ENCODE results near the gene LIPC.
A peak's percentile ranks its signal among the peaks of the same experiment; 100 is the strongest.

The LIPC gene

DNA sequence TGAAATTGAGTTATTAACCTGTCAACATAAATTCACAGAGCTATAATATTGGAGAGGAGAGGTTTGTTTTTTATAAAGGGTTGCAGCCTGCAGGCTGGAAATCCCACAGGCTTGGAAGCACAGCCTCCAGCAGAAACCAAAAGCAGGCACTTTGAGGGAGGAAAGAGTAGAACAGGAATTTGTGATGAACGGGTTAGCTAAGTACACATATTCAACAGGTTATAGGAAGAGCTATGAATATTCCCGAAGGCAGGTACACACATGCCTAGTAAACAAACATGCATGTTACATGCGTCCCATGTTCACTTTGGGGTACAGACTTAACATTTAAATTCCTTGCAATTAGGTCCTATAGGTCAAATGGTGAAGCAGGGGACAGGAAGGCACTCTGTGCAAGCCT, 25.9 kb upstream of the LIPC start:
- no peak for DNase-seq (ENCODE audit: extremely low read depth in 1 of 2, low read depth in 1 of 2)

DNA sequence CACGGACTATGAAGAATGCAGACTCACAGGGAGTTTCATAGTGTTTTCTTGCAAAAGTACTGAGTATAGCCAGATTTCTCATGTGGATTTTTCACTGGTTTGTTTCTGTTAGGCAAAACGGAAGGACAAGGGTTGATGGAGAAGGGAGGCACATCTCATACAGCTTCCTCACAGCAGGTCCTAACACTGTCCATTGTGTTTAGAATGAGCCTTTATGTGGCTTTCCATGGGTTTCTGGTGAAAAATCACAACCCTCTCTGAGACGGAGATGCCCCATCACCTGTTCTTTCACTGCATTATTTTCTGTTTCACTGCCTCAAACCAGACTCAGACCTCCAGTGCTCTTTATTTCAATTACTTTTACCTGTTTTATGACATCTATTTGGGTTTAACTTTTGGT, 25.0 kb upstream of the LIPC start:
- no peak for DNase-seq (ENCODE audit: extremely low read depth in 1 of 2, low read depth in 1 of 2)

DNA sequence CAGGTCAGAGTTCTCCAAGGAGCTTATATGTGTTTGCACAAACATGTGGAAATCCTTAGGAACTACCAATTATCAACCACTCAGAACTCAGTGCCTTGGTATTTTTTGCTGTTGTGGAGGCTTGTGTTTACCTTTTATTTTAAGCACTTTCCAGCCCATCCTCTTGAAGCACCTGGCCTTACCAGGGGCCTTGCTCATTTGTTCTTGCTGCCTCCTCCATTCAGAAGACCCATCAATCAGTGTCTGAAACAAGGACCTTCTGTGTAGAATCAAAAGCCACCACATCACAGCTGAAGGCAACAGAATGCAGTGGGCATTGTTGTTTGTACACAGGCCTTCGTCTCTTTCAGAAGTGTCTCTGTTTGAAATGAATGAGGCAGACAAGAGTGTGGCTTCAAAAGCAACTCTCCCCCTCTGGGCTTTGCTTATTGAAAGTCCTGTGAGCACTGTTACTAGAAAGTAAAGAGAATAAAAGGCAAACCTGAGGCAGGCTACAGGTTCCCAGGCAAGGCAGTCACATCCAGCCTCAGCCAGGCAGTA, 24.5 kb upstream of the LIPC start:
- DNase-seq (ENCODE audit: extremely low read depth in 1 of 2, low read depth in 1 of 2) = no peak

DNA sequence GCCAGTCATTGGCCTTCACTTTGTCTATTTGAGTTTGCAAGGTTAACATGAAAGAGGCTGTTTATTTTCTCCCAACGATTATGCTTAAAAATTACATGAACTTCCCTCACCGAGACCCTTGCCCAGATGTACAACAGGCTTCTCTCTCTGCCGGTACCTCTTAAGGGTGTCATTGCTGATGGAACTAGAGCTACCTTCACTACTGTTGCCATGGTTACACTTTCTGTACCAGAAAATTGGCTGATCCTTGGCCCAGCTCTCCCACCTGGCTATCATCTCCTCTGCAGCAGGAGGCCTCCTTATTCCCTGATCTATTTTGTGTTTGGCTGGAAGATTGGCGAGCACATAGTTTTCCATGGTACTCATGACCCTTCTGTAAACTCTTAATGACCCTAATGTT, 24.0 kb upstream of the LIPC start:
- DNase-seq (ENCODE audit: extremely low read depth in 1 of 2, low read depth in 1 of 2) = no peak

DNA sequence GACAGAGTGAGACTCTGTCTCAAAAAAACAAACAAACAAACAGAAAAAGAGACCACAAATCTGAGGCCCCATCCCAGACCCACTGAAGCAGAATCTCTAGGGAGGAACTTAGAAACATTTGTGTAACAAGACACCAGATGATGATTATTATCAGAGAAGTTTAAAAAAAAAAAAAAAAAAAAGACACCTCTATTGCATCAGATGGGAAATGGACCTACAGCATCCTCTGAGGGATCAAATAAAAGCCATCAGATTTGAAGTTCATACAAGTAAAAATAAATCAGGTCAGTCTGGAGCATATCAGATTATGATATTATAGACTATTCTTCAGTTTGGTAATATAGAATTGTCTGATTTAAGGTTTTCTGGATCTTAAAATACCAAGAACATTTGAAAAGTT, 21.9 kb upstream of the LIPC start:
- DNase-seq (ENCODE audit: extremely low read depth in 1 of 2, low read depth in 1 of 2) = no peak

DNA sequence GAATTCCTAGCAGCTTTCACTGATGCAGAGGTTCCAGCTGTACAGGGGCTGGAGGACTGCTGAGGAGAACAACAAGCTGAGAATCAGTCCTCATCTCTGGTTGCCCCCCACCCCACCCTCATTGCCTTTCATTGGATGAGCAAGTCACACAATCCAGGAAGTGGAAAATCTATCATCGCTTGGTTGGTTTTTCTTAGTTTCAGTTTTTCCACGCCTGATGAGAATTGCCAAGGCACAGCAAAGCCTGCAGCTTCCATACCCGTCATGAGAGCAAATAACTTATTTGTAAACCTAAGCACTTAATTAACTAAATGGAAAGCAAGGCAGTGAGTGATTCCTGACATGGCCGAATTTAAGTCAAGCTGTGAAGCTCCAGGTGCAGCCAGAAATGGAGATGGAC, 21.4 kb upstream of the LIPC start:
- peak; percentile 13 to 33 for DNase-seq (ENCODE audit: extremely low read depth in 1 of 2, low read depth in 1 of 2)

DNA sequence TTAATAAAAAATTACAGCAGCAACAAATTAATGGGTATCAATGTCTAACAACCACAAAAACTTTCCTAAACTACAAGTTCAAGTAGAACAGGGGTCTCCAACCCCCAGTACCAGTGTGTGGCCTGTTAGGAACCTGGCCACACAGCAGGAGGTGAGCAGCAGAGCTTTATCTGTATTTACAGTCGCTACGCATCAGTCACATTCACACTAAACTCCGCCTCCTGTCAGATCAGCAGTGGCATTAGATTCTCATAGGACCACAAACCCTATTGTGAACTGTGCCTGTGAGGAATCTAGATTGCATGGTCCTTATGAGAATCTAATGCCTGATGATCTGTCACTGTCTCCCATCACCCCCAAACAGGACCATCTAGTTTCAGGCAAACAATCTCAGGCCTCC, 18.5 kb upstream of the LIPC start:
- DNase-seq (ENCODE audit: extremely low read depth in 1 of 2, low read depth in 1 of 2) = no peak

DNA sequence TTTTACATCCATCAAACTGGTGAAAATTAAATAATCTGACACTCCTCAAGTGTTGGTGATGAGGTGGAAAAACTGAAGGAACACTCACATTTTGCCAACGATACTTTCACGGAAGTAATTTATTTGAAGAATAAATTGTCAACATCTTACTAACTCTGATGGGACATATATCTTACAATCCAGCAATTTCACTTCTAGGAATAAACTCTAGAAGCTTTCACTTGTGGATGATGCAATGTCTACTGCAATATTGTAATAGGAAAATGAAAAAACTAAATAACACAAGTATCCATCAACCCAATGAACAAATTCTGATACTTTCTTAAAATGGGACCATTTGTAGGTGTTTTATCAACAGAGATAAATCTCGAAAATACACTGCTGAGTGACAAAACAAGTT, 16.2 kb upstream of the LIPC start:
- no peak for DNase-seq (ENCODE audit: extremely low read depth in 1 of 2, low read depth in 1 of 2)

DNA sequence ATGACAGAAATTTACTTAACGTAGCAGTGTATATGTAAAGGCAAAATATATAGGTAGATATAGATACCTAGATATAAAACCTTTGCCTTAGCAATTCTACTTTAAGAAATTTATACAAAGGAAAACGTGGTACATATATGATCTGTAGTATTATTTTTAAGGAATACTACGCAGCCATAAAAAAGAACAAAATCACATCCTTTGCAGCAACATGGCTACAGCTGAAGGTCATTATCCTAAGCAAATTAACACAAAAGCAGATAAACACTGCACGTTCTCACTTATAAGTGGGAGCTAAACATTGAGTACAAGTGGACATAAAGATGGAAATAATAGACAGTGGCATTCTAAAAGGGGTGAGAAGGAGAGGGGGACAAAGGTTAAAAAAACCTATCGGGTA, 14.8 kb upstream of the LIPC start:
- DNase-seq (ENCODE audit: extremely low read depth in 1 of 2, low read depth in 1 of 2) = no peak

DNA sequence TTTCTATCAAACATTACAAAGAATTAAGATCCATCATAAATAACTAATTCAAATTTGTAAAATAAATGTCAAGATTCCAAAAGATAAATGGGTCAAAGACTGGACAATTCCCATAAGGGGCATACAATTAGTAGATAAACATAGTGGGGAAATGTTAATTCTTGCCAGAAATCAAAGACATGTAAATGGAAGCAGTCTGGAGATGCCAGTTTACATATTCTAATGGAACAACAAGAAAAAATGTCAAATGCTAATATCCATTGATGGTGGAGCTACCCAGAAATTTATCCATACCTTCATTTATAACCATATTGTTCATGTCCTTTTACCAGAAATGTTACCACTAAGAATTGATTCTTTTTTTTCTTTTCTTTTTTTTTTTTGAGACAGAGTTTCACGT, 13.7 kb upstream of the LIPC start:
- no peak for DNase-seq (ENCODE audit: extremely low read depth in 1 of 2, low read depth in 1 of 2)

DNA sequence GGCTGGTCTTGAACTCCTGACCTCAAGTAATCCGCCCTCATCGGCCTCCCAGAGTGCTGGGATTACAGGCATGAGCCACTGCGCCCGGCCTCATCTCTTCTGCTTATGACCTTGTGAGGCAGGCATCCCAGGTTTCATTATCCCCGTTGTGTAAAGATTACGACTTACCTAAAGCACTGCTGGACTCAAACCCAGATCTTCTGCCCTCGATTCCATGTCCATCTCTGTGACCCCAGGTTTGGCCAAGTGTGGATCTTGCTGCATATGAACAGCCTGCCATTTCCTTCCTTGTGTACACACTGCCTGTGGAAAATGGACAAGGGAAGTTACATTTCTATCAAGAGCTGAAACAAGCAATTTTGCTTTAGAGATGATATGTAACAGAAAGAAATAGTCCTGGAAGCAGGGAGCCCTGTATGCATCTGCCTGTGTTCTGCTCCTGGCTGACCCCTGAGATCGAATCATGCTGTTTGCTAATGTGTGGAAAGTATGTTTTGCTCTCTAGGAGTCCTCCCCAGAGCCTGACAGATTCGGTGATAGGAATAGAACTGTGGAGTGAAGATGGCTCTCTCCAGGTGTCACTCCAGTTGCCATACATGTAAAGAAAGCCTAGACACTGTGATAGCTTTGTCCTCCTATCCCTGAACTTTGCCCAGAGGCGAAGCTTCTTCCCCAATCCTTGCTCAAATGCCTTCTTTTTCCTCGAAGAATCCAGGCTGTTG, 11.8 kb upstream of the LIPC start:
- no peak for DNase-seq (ENCODE audit: extremely low read depth in 1 of 2, low read depth in 1 of 2)

DNA sequence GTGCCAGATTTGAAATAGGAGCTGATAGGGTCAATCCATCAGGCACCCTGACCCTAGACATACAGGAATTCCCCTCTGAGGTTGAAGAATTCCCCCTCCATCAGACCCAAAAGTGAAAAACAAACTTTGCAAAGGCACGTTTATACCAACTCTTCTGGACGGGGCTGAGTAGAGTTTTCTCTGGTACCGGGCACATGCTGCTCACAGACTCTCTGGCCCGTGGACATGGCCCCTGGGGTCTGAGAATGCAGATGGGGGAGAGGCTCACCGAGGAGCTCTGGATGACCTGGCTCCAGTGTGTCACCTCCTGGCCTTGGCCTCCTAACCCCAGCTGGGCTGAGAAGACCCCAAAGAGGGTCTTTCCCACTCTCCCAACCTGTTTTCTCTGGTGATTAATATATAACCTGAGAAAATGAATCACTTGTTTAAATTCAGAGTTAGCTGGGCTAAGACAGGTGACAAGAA, 11.2 kb upstream of the LIPC start:
- no peak for DNase-seq (ENCODE audit: extremely low read depth in 1 of 2, low read depth in 1 of 2)

DNA sequence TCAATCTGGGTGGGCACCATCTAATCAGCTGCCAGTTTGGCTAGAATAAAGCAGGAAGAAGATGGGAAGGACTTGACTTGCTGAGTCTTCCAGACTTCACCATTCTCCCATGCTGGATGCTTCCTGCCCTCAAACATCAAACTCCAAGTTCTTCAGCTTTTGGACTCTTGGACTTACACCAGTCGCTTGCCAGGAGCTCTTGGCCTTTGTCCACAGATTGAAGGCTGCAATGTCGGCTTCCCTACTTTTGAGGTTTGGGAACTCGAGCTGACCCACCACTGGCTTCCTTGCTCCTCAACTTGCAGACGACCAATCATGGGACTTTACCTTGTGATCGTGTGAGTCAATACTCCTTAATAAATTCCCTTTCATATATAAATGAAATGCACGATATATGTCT, 8.6 kb upstream of the LIPC start:
- no peak for DNase-seq (ENCODE audit: extremely low read depth in 1 of 2, low read depth in 1 of 2)

DNA sequence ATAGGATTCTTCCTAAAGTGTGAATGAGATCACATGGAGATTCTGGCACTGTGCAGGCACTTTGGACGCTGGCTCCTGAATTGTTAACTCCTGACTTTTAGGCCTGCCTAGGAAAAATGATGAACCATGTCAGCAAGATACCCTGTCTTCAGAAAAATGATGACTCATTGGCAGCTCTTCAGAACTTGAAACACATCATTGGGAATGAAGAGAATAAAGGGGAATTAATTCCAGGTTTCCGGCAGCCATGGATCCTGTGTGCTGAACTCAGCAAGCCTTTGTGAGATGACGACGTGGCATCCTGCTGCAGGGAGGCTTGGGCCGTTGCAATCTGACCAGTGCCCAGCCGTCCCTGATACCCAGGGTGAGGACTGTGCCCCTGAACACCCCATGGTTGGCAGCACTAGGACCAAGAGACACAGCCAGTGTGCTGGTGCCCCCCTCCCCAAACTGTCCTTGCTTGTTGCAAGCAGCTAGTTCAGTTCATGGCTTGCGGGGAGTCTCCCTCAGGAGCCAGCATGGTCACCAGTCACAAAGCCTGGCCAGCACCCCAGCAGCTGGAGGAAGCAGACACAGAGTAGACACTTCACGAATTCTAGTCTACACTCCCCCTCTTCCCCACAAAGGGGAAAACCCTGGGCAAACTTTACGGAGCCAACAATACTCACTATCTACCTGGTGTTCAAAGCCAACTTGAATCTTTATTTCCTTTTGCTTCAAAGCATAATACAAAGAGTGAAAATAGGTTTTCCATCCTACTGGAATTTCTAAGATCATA, 7.8 kb upstream of the LIPC start:
- DNase-seq (ENCODE audit: extremely low read depth in 1 of 2, low read depth in 1 of 2) = no peak

DNA sequence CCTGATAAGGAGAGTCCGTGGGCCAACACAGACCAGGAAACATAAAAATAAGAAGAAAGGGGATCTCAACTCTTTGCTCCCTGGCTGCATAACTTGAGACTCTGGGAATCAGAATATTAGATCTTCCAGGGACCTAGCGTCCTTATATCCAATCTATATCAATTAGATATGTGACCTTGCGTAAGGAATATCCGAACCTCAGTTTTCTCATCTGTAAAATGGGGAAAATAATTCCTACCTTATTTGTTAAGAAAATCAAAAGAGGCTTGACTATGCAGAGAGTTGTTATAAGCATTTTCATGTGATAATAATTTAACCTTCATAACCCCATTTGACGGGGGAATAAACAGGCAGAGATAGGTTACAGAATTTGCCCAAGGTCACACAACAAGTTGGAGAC, 7.1 kb upstream of the LIPC start:
- no peak for DNase-seq (ENCODE audit: extremely low read depth in 1 of 2, low read depth in 1 of 2)

DNA sequence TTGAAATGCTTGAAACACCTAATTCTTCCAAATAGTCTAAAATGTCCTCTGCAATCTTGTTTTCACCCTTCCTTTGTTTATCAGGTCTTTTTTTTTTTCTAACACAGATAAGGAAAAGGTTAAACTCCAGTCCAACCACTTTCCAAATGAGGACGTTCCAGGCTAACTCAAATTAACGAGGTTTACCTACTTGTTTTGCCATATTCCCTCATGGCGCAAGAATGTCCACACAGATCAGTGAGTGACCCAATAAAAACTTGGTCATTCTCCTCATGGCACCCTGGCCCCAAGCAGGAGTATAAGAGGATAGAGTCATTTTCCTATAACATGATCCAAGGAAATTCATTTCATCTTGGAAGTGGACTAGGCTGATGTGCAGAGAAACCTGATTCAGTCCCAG, 6.6 kb upstream of the LIPC start:
- no peak for DNase-seq (ENCODE audit: extremely low read depth in 1 of 2, low read depth in 1 of 2)

DNA sequence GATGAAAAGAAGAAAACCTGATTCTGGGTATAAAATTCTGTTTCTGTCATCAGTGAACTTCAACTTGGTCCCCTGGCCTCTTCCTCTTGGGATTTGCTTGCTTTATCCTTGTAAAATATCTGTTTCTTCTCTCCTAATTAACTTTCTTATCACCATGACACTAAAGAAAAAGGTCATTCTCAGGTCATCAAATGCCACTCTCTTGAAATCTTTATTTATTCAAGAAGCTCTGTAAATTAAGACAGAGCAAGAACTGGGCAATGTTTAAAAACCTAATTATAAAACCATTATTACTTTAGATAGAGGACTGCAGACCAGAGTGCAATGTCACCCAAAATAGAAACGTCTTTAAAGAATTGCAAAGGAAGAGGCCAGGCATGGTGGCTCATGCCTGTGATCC, 6.0 kb upstream of the LIPC start:
- DNase-seq (ENCODE audit: extremely low read depth in 1 of 2, low read depth in 1 of 2) = no peak

DNA sequence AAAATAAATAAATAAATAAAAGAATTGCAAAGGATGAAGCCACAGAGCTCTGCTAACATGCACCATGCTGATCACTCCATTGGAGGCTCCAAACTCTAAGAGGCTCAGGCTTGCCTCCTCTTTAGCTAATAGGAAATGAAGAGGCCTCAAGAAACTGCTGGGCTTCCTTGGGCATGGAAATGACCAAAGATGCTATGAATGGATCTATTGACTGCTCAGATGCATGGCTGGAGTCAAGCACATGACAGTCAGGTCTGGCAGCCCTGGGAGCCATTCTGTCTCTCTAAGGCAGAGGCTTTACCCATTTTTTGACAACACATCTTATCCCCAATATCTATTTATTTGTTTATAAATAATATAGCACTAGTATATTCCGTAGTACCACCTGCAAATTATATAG, 5.3 kb upstream of the LIPC start:
- no peak for DNase-seq (ENCODE audit: extremely low read depth in 1 of 2, low read depth in 1 of 2)

DNA sequence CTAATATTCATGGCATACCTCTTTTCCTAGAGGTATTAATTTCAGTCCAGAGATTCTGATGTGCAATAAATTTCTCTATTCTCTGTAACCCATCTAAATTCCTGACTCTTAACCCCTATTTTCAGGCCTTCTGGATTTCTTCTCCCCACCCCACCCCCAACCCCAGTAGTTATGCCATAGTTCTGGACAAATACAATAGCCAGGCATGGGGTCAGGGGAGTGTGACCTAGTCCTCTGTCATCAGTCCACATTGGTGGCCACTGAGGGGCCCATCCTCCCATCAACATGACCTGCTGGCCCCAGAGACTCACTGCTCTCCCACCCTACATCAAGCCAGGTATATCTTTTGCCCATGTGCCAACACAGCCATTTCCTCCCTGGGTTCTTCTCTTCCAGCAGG, 3.8 kb upstream of the LIPC start:
- no peak for DNase-seq (ENCODE audit: extremely low read depth in 1 of 2, low read depth in 1 of 2)

DNA sequence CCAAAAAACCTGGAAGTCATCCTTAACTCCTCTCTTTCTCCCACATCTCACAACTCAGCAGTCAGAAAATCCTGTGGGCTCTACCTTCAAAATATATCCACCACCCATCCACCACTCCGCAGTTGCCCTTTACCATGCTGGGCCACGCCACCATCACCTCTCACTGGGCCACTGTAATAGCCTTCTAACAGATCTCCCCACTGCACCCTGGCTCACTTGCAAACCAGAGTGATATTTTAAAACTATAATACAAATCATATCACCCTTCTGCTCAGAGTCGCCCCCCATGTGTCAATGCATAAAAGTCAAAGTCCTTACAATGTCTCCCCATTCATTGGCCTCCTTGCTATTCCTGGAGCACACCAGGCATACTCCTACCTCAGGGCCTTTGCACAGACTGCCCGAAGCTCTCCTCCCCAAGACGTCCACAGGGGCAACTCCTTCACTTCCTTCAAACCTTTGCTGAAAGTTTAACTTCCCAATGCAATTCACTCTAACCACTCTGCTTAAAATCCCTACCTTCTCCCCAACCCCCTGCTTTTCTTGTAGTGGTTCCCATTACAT, 1.5 kb upstream of the LIPC start:
- DNase-seq (ENCODE audit: extremely low read depth in 1 of 2, low read depth in 1 of 2) = no peak

DNA sequence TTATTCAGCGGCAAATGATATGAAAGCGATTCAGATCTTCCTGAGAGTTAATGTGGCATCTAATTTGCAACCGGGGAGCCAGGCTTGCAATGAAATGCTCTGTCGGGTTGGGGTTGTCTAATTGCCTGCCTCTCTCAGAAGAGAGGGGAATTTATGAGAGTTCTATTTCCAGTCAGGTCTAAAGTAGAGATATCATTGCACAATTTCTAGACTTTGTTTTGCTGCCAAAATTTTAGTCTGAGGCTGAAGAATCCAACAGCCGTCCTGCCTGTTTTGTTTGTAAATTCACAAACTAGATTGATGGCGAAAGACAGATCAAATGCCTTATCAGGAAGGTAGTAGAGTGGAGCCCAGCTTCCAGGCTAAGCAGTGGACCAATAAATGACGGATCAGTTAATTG, 610 bp downstream of the LIPC start:
- no peak for DNase-seq (ENCODE audit: extremely low read depth in 1 of 2, low read depth in 1 of 2)
